H1 (cell line): ENCODE results near the gene PEX13. TPM values are rescaled to one million over a fixed set of nuclear protein-coding genes. Genes with fewer than 3 reads are reported as not detected.

Source experiments
- CTCF ChIA-PET: fragments of 300-600 bp; sonication (Branson Sonifier 250); formaldehyde crosslinking; loops from one replicate; lab custom pipeline; 2021; ENCODE audit not compliant: partially characterized antibody; lab: Charles Lee
- POLR2A ChIA-PET: fragments of 300-600 bp; sonication (Branson Sonifier 250); formaldehyde crosslinking; loops from one replicate; lab custom pipeline; 2021; ENCODE audit warnings: inconsistent platforms; ENCODE audit not compliant: partially characterized antibody; lab: Charles Lee
- DNase-seq, 2 experiments: peaks; one replicate each; pipeline versions ENCODE4 v3.0.0 to v3.0.0-alpha.2; 2010 to 2022; ENCODE audit warnings: low spot score in 2 of 2, low read depth in 1 of 2, mixed read lengths in 1 of 2
- FAIRE-seq: peaks from 2 replicates; lab custom pipeline; 2011; peaks lifted over from hg19 to GRCh38; lab: Jason Lieb, UNC
- H2AFZ ChIP-seq: 2 replicates; pipeline ENCODE4 v1.8.1; 2012; ENCODE audit warnings: low read length, inconsistent platforms
- H2AK5ac ChIP-seq: 2 replicates; pipeline ENCODE4 v1.6.1; 2013; ENCODE audit warnings: low read depth, low read length
- H2BK120ac ChIP-seq: replicated peaks from 2 replicates; pipeline ENCODE3; 2013; ENCODE audit warnings: low read depth, low read length, inconsistent platforms
- H2BK12ac ChIP-seq: 2 replicates; pipeline ENCODE4 v1.6.1; 2013; ENCODE audit warnings: low read depth, low read length
- H2BK15ac ChIP-seq: 2 replicates; pipeline ENCODE4 v1.6.1; 2013; ENCODE audit warnings: low read length
- H2BK20ac ChIP-seq: 2 replicates; pipeline ENCODE4 v1.6.1; 2013; ENCODE audit warnings: low read length
- H2BK5ac ChIP-seq: 2 replicates; pipeline ENCODE4 v1.6.1; 2013; ENCODE audit warnings: low read depth, low read length
- H3K14ac ChIP-seq: 2 replicates; pipeline ENCODE4 v1.6.1; 2013; ENCODE audit warnings: inconsistent platforms; ENCODE audit not compliant: insufficient read length
- H3K18ac ChIP-seq: 2 replicates; pipeline ENCODE4 v1.6.1; 2013; ENCODE audit warnings: low read length; ENCODE audit errors: extremely low read depth
- H3K23ac ChIP-seq: 2 replicates; pipeline ENCODE4 v1.6.1; 2013; ENCODE audit warnings: inconsistent platforms; ENCODE audit not compliant: insufficient read length
- H3K23me2 ChIP-seq: 2 replicates; pipeline ENCODE4 v1.6.1; 2013; ENCODE audit warnings: low read depth, low read length
- H3K27ac ChIP-seq: 2 replicates; pipeline ENCODE4 v1.6.1; 2011; ENCODE audit warnings: low read depth, low read length, inconsistent platforms
- H3K27me3 ChIP-seq, 4 experiments: replicated peaks in 1 of 4; 1 replicate in 1 of 4; 2 replicates in 3 of 4; pipeline versions ENCODE4 v1.6.1 to v1.8.1; 2011 to 2013; ENCODE audit warnings: low read length in 3 of 4, mild to moderate bottlenecking in 3 of 4, inconsistent platforms in 2 of 4, mixed read lengths in 2 of 4, moderate library complexity in 1 of 4; ENCODE audit not compliant: control insufficient read depth in 3 of 4, insufficient read depth in 3 of 4; ENCODE audit errors: extremely low read depth in 1 of 4
- H3K36me3 ChIP-seq, 4 experiments: 2 replicates each; pipeline versions ENCODE4 v1.6.1 to v1.8.1; 2011 to 2013; ENCODE audit warnings: mild to moderate bottlenecking in 4 of 4, low read length in 3 of 4, moderate library complexity in 2 of 4, control low read depth in 1 of 4, inconsistent platforms in 1 of 4; ENCODE audit not compliant: insufficient read depth in 4 of 4, control insufficient read depth in 2 of 4
- H3K4ac ChIP-seq: replicated peaks from 2 replicates; pipeline ENCODE3; 2013; ENCODE audit warnings: low read length, low read depth, mixed read lengths, inconsistent platforms; ENCODE audit not compliant: insufficient read length
- H3K4me1 ChIP-seq, 4 experiments: replicated peaks in 1 of 4; 1 replicate in 1 of 4; 2 replicates in 3 of 4; pipeline versions ENCODE4 v1.6.1 to v1.8.1; 2011 to 2013; ENCODE audit warnings: low read length in 3 of 4, inconsistent platforms in 2 of 4, mixed read lengths in 1 of 4; ENCODE audit not compliant: insufficient read depth in 4 of 4, control insufficient read depth in 3 of 4
- H3K4me2 ChIP-seq, 2 experiments: 2 replicates each; pipeline versions ENCODE4 v1.6.1 to v1.8.1; 2011 to 2013; ENCODE audit warnings: low read depth in 2 of 2, low read length in 2 of 2, control low read depth in 1 of 2, inconsistent platforms in 1 of 2, mild to moderate bottlenecking in 1 of 2; ENCODE audit not compliant: insufficient read depth in 1 of 2
- H3K4me3 ChIP-seq, 4 experiments: fragments of 200-600, 300-600 bp in 1 of 4; sonication (generic), shearing (Covaris generic), sonication (Bioruptor Twin) in 1 of 4; 2 replicates each; pipeline versions ENCODE4 v1.5.1 to v1.8.1; 2011 to 2016; ENCODE audit warnings: low read length in 4 of 4, low read depth in 3 of 4, control low read depth in 2 of 4, inconsistent platforms in 2 of 4, mild to moderate bottlenecking in 2 of 4, mixed read lengths in 1 of 4, moderate library complexity in 1 of 4; ENCODE audit not compliant: insufficient read depth in 2 of 4; ENCODE audit errors: extremely low read depth in 1 of 4
- H3K56ac ChIP-seq: replicated peaks from 2 replicates; pipeline ENCODE3; 2013; ENCODE audit warnings: low read depth, mild to moderate bottlenecking, mixed read lengths, low read length, inconsistent platforms; ENCODE audit not compliant: insufficient read length
- H3K79me1 ChIP-seq: 2 replicates; pipeline ENCODE4 v1.6.1; 2013; ENCODE audit warnings: low read depth, low read length, control low read depth
- H3K79me2 ChIP-seq, 2 experiments: 2 replicates each; pipeline versions ENCODE4 v1.6.1 to v1.8.1; 2012 to 2013; ENCODE audit warnings: low read length in 2 of 2, mild to moderate bottlenecking in 2 of 2, inconsistent platforms in 1 of 2; ENCODE audit not compliant: insufficient read depth in 2 of 2, control insufficient read depth in 1 of 2
- H3K9ac ChIP-seq, 4 experiments: replicated peaks in 1 of 4; 1 replicate in 1 of 4; 2 replicates in 3 of 4; pipeline versions ENCODE4 v1.6.1 to v1.8.1; 2011 to 2013; ENCODE audit warnings: low read depth in 3 of 4, low read length in 3 of 4, control low read depth in 2 of 4, mild to moderate bottlenecking in 2 of 4, moderate library complexity in 2 of 4, inconsistent platforms in 1 of 4; ENCODE audit errors: extremely low read depth in 1 of 4
- H3K9me3 ChIP-seq, 2 experiments: 2 replicates each; pipeline versions ENCODE4 v1.6.1 to v1.8.1; 2012 to 2013; ENCODE audit warnings: mild to moderate bottlenecking in 2 of 2, moderate library complexity in 2 of 2, control low read depth in 1 of 2, inconsistent platforms in 1 of 2, low read depth in 1 of 2, low read length in 1 of 2, mixed read lengths in 1 of 2; ENCODE audit not compliant: insufficient read depth in 2 of 2
- H4K20me1 ChIP-seq, 2 experiments: replicated peaks in 1 of 2; 2 replicates each; pipeline versions ENCODE3 to v1.8.1; 2011 to 2013; ENCODE audit warnings: inconsistent platforms in 2 of 2, low read length in 2 of 2, mild to moderate bottlenecking in 1 of 2; ENCODE audit not compliant: insufficient read depth in 2 of 2, control insufficient read depth in 1 of 2
- H4K5ac ChIP-seq: 2 replicates; pipeline ENCODE4 v1.6.1; 2013; ENCODE audit warnings: low read length, low read depth, mixed read lengths, inconsistent platforms; ENCODE audit not compliant: insufficient read length
- H4K8ac ChIP-seq: 2 replicates; pipeline ENCODE4 v1.8.0; 2013; ENCODE audit warnings: mild to moderate bottlenecking, moderate library complexity, low read length, inconsistent platforms; ENCODE audit not compliant: insufficient read depth; ENCODE audit errors: extremely low read depth
- H4K91ac ChIP-seq: replicated peaks from 2 replicates; pipeline ENCODE3; 2013; ENCODE audit warnings: low read length, mixed read lengths, inconsistent platforms; ENCODE audit not compliant: insufficient read length
- GABPA ChIP-seq: IDR thresholded peaks from 2 replicates; pipeline ENCODE4 v1.6.1; 2011; ENCODE audit warnings: mild to moderate bottlenecking, low read length, moderate library complexity, borderline replicate concordance; ENCODE audit not compliant: insufficient read depth
- KDM1A ChIP-seq: fragments of 200-600, 300-600 bp; sonication (generic); IDR thresholded peaks from 2 replicates; pipeline ENCODE4 v1.7.1; 2016; ENCODE audit warnings: mild to moderate bottlenecking, low read length, borderline replicate concordance
- KDM4A ChIP-seq: IDR thresholded peaks from one replicate; pipeline ENCODE4 v1.7.1; 2012; ENCODE audit warnings: low read depth, mild to moderate bottlenecking, moderate library complexity, low read length, inconsistent platforms; ENCODE audit not compliant: severe bottlenecking
- MAFK ChIP-seq: IDR thresholded peaks from 2 replicates; pipeline ENCODE4 v1.6.1; 2012; ENCODE audit warnings: low read depth, mild to moderate bottlenecking, improper control_type of control experiment, low read length
- PHF8 ChIP-seq: fragments of 200-600 bp; sonication (generic); conservative IDR thresholded peaks from 2 replicates; pipeline ENCODE4 v1.7.1; 2012; ENCODE audit warnings: low read depth, mild to moderate bottlenecking, inconsistent platforms, low read length, moderate library complexity
- WGBS, 2 experiments: shearing (Covaris generic) in 1 of 2; methylation state at CpG; one replicate each; pipeline versions ENCODE4 v1.1.6 to v1.1.7; 2013 to 2015; ENCODE audit warnings: low lambda C conversion rate in 2 of 2, mixed read lengths in 2 of 2, inconsistent platforms in 1 of 2, low coverage in 1 of 2, missing lambda C conversion rate in 1 of 2; ENCODE audit not compliant: insufficient replicate concordance in 2 of 2, insufficient coverage in 1 of 2, insufficient read length in 1 of 2; ENCODE audit errors: extremely low coverage in 1 of 2, missing lambda C conversion rate in 1 of 2; 5-methylcytosine and 5-hydroxymethylcytosine counted together
- polyA plus RNA-seq, 7 experiments: library from polyadenylated mRNA; depleted of rRNA in 3 of 7; stranded (reverse) in 5 of 7; unstranded in 2 of 7; fragments of >200 nt in 5 of 7; fragments of 200-250 nt in 2 of 7; gene quantifications; 1 replicate in 5 of 7; 2 replicates in 1 of 7; 4 replicates in 1 of 7; pipeline versions ENCODE4 v1.2.1 to v1.2.3, GENCODE V29; 2011 to 2013; ENCODE audit warnings: missing spikeins in 2 of 7, mixed read lengths in 2 of 7
- total RNA-seq: library from RNA; stranded (reverse); fragmentation: NEBNext Ultra II Directional; extraction: Animal tissue kit (Norgen Biotek cat#: 25700); gene quantifications from 2 replicates; pipeline ENCODE4 v1.2.1, GENCODE V29; 2021
- TF ChIP-seq, protein P1 (sequence below): IDR thresholded peaks from 2 replicates; pipeline ENCODE4 v1.6.1; 2012; ENCODE audit warnings: low read length, inconsistent platforms
- TF ChIP-seq, protein P2 (sequence below): IDR thresholded peaks from 2 replicates; pipeline ENCODE4 v1.6.1; 2011; ENCODE audit warnings: low read depth, mild to moderate bottlenecking, low read length; ENCODE audit not compliant: insufficient read depth

The PEX13 gene
- total and polyA plus RNA-seq, 2 of the 8 experiments (the other 6 are each of a cell fraction or from before 2014, with no cell fraction given) = 16.8 to 22.3 TPM

DNA sequence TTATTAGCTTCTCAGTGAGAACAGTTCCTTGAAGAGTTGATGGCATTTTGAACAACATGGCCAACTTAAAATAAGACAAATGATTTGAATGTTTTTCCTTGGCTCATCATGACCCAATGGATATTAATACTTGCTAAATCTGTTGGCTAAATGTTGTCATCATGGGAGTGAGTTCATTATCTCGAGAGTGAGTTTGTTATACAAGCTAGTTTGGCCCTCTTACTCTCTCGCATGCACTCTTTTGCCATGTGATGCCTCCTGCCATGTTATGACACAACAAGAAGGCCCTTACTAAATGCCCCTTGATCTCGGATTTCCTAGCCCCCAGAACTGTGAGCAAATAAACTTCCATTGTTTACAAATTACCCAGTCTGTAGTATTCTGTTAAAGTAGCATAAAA lies 25.3 kb downstream of the PEX13 start:
- Histone ChIP-seq H3K36me3 (peaks cover 0 to 21% (median 0%) of the 10 kb centered on the region in 4 experiments; a peak in 2 of 8 replicates), H2BK5ac (no peak overlapping the region), H3K4me3 (no peak overlapping the region), H4K20me1 (peaks cover 0 to 1% of the 10 kb centered on the region in 2 experiments), H3K14ac (no peak overlapping the region), H3K9me3 (no peaks in the 10 kb centered on the region), H3K4me2 (no peak overlapping the region), H2BK12ac (no peak overlapping the region), H3K18ac (no peak overlapping the region), H2BK120ac (no peak overlapping the region), H3K4me1 (no peaks in the 10 kb centered on the region), H4K91ac (no peak overlapping the region), H4K8ac (no peak overlapping the region), H2BK15ac (no peak overlapping the region), H3K23ac (no peak overlapping the region), H3K9ac (no peak overlapping the region), H3K23me2 (no peaks in the 10 kb centered on the region; the same call in 1 of the 2 replicates), H2BK20ac (no peak overlapping the region), H3K27me3 (no peaks in the 10 kb centered on the region), H2AK5ac (no peak overlapping the region), H3K27ac (no peak overlapping the region), H3K79me1 (no peaks in the 10 kb centered on the region), H4K5ac (no peak overlapping the region), H3K4ac (no peak overlapping the region), H3K56ac (no peak overlapping the region), H2AFZ (no peak overlapping the region), H3K79me2 (no peaks in the 10 kb centered on the region)
- 94% methylated on average over 3 of the region's 3 CpGs; no CpG with 5 or more reads in 1 of the 2 experiments for WGBS, 2 experiments
- CTCF ChIA-PET = no interaction called here
- FAIRE-seq (no peak), DNase-seq (no peak)
- POLR2A ChIA-PET = no interaction called here
- TF ChIP-seq MAFK (no peak), GABPA (no peak), PHF8 (no peak), KDM4A (no peak), KDM1A (no peak)
- TF ChIP-seq, protein P1, sequence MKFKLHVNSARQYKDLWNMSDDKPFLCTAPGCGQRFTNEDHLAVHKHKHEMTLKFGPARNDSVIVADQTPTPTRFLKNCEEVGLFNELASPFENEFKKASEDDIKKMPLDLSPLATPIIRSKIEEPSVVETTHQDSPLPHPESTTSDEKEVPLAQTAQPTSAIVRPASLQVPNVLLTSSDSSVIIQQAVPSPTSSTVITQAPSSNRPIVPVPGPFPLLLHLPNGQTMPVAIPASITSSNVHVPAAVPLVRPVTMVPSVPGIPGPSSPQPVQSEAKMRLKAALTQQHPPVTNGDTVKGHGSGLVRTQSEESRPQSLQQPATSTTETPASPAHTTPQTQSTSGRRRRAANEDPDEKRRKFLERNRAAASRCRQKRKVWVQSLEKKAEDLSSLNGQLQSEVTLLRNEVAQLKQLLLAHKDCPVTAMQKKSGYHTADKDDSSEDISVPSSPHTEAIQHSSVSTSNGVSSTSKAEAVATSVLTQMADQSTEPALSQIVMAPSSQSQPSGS = no peak
- TF ChIP-seq, protein P2, sequence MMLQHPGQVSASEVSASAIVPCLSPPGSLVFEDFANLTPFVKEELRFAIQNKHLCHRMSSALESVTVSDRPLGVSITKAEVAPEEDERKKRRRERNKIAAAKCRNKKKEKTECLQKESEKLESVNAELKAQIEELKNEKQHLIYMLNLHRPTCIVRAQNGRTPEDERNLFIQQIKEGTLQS = no peak
